DMS153 treated with DMSO at 0.1 percent for 48 hours (cell line): ENCODE results near the gene SPINK2.
A peak's percentile ranks its signal among the peaks of the same experiment; 100 is the strongest.

Experiments
- DNase-seq: peaks from one replicate; lab custom pipeline; 2025; ENCODE audit not compliant: unreplicated experiment; lab: John Stamatoyannopoulos, UW

The SPINK2 gene

GRCh38 chr4:56799824-56800756 lies 21.4 kb downstream of the SPINK2 start:
- DNase-seq: peak; percentile 74

GRCh38 chr4:56799161-56799759 lies 22.2 kb downstream of the SPINK2 start:
- DNase-seq: no peak

- no peak for DNase-seq
Measured at GRCh38 chr4:56796211-56796610, 25.3 kb downstream of the SPINK2 start.

- no peak for DNase-seq
Measured at GRCh38 chr4:56791316-56791715, 30.2 kb downstream of the SPINK2 start.

GRCh38 chr4:56790691-56791091 lies 30.8 kb downstream of the SPINK2 start:
- no peak for DNase-seq

- DNase-seq: no peak
Measured at GRCh38 chr4:56788081-56788480, 33.4 kb downstream of the SPINK2 start.

- DNase-seq: no peak
Measured at GRCh38 chr4:56787380-56787779, 34.1 kb downstream of the SPINK2 start.

GRCh38 chr4:56786955-56787354 lies 34.5 kb downstream of the SPINK2 start:
- no peak for DNase-seq

GRCh38 chr4:56783986-56784385 lies 37.5 kb downstream of the SPINK2 start:
- DNase-seq: no peak

- DNase-seq: no peak
Measured at GRCh38 chr4:56782019-56782418, 39.5 kb downstream of the SPINK2 start.

GRCh38 chr4:56773346-56773745 lies 48.2 kb downstream of the SPINK2 start:
- DNase-seq: no peak

- DNase-seq: no peak
Measured at GRCh38 chr4:56772134-56772533, 49.4 kb downstream of the SPINK2 start.

GRCh38 chr4:56768763-56769162 lies 52.7 kb downstream of the SPINK2 start:
- no peak for DNase-seq

- no peak for DNase-seq
Measured at GRCh38 chr4:56768316-56768715, 53.2 kb downstream of the SPINK2 start.

GRCh38 chr4:56767567-56767966 lies 53.9 kb downstream of the SPINK2 start:
- DNase-seq: no peak

- no peak for DNase-seq
Measured at GRCh38 chr4:56764775-56765174, 56.7 kb downstream of the SPINK2 start.

GRCh38 chr4:56764223-56764622 lies 57.3 kb downstream of the SPINK2 start:
- no peak for DNase-seq

GRCh38 chr4:56762484-56763250 lies 58.8 kb downstream of the SPINK2 start:
- no peak for DNase-seq

GRCh38 chr4:56760183-56760582 lies 61.3 kb downstream of the SPINK2 start:
- DNase-seq: no peak
